ENCODE data around the gene GALNT1. TPM values are rescaled to one million over a fixed set of nuclear protein-coding genes. Genes with fewer than 3 reads are reported as not detected.

Gene GALNT1
- total RNA-seq, 4 donors from 2014 or later: 40.3 to 61.5 (median 47.7) TPM

- no peak for TF ChIP-seq CTCF (IDR thresholded peaks at IDR 0.05; ENCODE audit: low read depth)
Measured at GRCh38 chr18:35749701-35750100, 168.2 kb downstream of the GALNT1 start.

GRCh38 chr18:35750929-35751328, 169.4 kb downstream of the GALNT1 start:
- TF ChIP-seq CTCF (IDR thresholded peaks at IDR 0.05; ENCODE audit: low read depth): no peak

GRCh38 chr18:35753306-35753910, 171.9 kb downstream of the GALNT1 start:
- no peak for TF ChIP-seq CTCF (IDR thresholded peaks at IDR 0.05; ENCODE audit: low read depth)

GRCh38 chr18:35754464-35754863, 172.9 kb downstream of the GALNT1 start:
- no peak for TF ChIP-seq CTCF (IDR thresholded peaks at IDR 0.05; ENCODE audit: low read depth)

GRCh38 chr18:35755369-35755768, 173.8 kb downstream of the GALNT1 start:
- no peak for TF ChIP-seq CTCF (IDR thresholded peaks at IDR 0.05; ENCODE audit: low read depth)

GRCh38 chr18:35756506-35757117, 175.1 kb downstream of the GALNT1 start:
- no peak for TF ChIP-seq CTCF (IDR thresholded peaks at IDR 0.05; ENCODE audit: low read depth)

Other genes with a start within 250 kb of the GALNT1 start
- gene ZNF24, start 237.3 kb upstream of the GALNT1 start, total RNA-seq: 10 to 100 TPM; 30.9 to 44.5 (median 35.6) TPM
- gene ZNF396, start 204.4 kb upstream of the GALNT1 start, total RNA-seq: 1 to 10 TPM; 1.5 to 4.2 (median 2.5) TPM
- 10 to 100 TPM in 1 of 4 donors, 1 to 10 TPM in 3; 2.8 to 11.9 (median 7.4) TPM for gene INO80C, start 83.8 kb upstream of the GALNT1 start, total RNA-seq